AG09309 (cell line): ENCODE results near the gene ADAM23.

Source experiments
- DNase-seq: peaks from one replicate; pipeline ENCODE4 v3.0.0-alpha.2; 2010; ENCODE audit warnings: low read depth
- H3K4me3 ChIP-seq: 2 replicates; pipeline ENCODE4 v1.5.1; 2011; ENCODE audit warnings: mild to moderate bottlenecking, low read depth, low read length, moderate library complexity; ENCODE audit not compliant: control insufficient read depth
- TF ChIP-seq, protein P1 (sequence below): IDR thresholded peaks from 2 replicates; pipeline ENCODE4 v1.5.1; 2011; ENCODE audit warnings: mild to moderate bottlenecking, low read depth, low read length, inconsistent platforms; ENCODE audit not compliant: insufficient read depth, control insufficient read depth; ENCODE audit errors: missing control alignments

The ADAM23 gene

GRCh38 chr2:206526416-206526815, 83.1 kb downstream of the ADAM23 start:
- no peak overlapping the region for H3K4me3 ChIP-seq
- DNase-seq = no peak
- TF ChIP-seq, protein P1, sequence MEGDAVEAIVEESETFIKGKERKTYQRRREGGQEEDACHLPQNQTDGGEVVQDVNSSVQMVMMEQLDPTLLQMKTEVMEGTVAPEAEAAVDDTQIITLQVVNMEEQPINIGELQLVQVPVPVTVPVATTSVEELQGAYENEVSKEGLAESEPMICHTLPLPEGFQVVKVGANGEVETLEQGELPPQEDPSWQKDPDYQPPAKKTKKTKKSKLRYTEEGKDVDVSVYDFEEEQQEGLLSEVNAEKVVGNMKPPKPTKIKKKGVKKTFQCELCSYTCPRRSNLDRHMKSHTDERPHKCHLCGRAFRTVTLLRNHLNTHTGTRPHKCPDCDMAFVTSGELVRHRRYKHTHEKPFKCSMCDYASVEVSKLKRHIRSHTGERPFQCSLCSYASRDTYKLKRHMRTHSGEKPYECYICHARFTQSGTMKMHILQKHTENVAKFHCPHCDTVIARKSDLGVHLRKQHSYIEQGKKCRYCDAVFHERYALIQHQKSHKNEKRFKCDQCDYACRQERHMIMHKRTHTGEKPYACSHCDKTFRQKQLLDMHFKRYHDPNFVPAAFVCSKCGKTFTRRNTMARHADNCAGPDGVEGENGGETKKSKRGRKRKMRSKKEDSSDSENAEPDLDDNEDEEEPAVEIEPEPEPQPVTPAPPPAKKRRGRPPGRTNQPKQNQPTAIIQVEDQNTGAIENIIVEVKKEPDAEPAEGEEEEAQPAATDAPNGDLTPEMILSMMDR = no peak

DNA sequence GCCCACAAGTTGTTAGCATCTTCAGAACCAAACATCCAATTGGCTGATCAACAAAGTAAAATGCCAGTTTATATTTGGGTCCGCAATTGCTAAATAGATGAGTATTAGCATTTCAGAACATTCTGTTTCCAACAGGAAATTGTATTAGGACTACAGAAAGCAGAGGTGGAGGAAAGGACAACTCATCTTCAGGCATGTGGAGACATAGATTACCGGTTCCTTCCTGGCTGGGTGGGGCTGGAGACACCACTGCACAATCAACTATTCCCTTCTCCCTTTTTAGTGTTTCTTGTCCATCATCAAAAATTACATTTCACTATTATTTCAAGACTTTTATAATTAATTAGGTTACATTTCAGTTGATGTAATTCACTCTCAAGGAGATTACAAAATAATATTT, 83.8 kb downstream of the ADAM23 start:
- TF ChIP-seq, protein P1 = no peak
- no peak for DNase-seq
- no peak overlapping the region for H3K4me3 ChIP-seq

GRCh38 chr2:206530727-206531126, 87.4 kb downstream of the ADAM23 start:
- DNase-seq = no peak
- no peak overlapping the region for H3K4me3 ChIP-seq
- TF ChIP-seq, protein P1 = no peak

GRCh38 chr2:206531996-206532543, 88.7 kb downstream of the ADAM23 start:
- DNase-seq = no peak
- TF ChIP-seq, protein P1 = no peak
- no peak overlapping the region for H3K4me3 ChIP-seq

DNA sequence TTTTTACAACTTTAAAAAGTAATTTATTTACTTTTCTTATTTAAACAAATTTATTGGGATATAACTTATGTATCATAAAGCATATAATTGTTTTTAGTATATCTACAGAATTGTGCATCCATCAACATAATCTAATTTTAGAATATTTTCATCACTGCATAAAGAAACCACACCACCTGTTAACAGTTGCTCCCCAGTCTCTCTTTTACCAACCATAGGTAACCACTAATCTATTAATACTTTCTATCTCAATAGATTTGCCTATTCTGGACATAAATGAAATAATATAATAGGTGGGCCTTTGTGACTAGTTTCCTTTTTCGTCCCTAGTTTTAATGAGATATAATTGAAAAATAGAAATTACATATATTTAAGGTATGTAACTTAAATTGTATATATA, 90.6 kb downstream of the ADAM23 start:
- no peak overlapping the region for H3K4me3 ChIP-seq
- no peak for DNase-seq
- TF ChIP-seq, protein P1 = no peak

DNA sequence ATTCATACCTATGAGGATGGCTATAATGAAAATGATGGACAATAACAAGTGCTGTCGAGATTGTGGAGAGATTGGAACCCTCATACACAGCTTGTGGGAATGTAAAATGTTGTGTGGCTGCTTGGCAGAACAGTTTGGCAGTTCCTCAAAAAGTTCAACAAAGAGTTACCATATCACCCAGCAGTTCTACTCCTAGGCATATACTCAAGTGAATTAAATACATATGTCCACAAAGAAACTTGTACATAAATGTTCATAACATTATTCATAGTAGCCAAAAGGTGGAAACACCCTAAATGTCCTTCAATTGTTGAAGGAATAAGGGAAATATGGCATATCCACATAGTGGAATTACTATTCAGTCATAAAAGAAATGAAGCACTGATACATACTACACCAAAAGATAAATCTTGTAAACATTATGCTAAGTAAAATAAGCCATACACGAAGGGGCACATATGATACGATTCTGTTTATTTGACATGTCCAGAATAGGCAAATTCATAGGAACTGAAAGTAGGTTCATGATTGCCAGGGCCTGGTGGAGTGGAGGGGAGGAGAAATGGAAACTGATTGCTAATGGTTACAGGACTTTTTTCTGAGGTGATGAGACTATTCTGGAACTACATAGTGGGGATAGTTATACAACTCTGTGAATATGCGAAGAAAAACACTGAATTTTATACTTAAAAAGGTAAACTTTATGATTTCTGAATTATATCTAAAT, 92.1 kb downstream of the ADAM23 start:
- TF ChIP-seq, protein P1 = no peak
- H3K4me3 ChIP-seq = no peak overlapping the region
- no peak for DNase-seq
